ENCODE results near the gene RAB26.
A peak's percentile ranks its signal among the peaks of the same experiment; 100 is the strongest.
"Not testable (repeated sequence)": the region's sequence is repeated elsewhere in the genome, so short reads cannot be mapped to it uniquely, and the experiment has no call there.

The RAB26 gene

DNA sequence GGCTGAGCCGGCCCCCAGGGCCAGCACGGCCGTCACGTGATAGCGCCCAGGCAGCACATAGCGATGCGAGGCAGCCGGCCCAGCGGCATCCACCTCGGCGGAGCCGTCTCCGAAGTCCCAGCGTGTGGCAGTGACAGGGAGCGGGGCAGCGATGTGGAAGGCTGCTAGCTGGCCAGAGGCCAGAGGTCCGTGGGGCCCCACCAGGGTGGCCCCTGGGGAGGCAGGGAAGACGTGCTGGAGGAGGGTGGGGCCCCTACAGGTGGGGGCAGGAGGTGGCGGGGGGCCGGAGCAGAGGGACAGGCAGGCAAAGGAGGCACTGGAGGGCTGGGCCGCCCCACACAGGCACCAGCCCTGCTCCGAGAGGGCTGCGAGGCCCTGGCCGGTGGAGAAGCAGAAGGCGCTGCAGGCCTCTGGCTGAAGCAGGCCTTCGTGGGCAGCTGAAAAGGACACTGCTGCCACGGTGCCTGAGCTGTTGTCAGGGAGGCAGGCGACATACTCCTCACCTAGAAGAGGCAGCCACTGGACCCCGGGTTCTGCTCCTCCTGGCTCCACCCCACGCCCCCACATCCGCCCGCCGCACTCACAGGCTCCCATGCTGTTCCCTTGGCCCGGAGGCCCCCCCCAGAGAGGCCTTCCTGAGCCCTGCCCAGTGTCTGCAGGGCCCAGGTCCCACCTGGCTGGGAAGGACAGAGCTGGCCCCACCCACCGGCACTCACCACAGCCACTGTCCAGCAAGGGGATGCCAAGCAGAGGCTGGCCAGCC lies 30.3 kb upstream of the RAB26 start:
- not testable (repeated sequence) for DNase-seq

DNA sequence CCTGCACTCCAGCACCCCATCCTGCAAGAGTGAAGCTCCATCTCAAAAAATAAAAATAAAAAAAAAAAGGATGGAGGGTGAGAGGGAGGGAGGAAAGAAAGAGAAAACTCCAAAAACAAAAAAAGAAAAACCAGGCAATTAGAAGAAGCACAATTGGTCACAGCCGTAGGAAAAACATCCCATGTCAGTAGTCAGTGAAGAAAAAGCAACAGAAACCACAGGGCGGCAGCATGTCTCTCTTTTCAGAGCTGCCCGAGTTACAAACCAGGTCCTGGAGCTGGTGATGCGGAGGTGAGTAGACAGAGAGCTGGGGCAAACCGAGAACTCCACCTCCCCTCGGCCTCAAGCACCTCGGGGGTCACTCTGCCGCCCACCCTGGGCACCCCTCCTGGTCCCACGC lies 27.1 kb upstream of the RAB26 start:
- DNase-seq: peak; percentile 28

DNA sequence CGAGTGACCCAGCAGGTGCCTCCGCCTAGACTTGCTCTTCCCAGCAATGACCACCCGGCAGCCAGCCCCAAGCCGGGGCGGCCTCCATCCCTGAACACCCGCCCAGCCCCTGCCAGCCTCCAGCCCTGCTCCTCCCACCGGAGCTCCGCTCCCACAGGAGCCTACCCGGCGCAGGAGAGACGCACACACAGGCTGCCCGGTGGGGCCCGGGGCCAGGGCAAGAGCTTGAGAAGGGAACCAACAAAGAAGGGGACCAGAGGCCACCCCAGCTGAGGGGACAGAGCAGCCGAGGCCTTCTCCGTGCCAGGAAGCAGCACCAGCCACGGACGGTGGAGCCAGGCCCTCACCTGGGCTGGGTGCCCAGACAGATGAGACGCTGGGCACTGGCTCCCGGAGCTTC lies 26.6 kb upstream of the RAB26 start:
- DNase-seq: no peak

DNA sequence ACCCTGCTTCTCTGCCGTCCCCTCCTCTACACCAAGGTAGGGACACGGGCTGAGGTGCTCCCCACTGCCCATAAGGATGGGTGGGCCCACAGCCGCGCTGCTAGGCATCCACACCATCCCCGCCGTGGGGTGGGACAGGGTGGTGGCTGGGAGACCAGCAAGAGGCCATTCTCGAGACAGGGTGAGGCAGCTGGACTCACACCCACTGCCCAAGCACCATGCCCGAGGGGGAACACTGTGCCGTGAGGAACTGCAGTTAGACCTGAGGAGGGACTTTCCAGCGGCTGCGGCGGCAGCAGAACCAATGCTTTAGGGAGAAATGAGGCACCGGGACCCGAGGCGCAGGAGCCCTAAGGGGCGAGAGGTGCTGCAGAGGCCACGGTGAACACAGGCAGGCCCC lies 26.0 kb upstream of the RAB26 start:
- DNase-seq: no peak

DNA sequence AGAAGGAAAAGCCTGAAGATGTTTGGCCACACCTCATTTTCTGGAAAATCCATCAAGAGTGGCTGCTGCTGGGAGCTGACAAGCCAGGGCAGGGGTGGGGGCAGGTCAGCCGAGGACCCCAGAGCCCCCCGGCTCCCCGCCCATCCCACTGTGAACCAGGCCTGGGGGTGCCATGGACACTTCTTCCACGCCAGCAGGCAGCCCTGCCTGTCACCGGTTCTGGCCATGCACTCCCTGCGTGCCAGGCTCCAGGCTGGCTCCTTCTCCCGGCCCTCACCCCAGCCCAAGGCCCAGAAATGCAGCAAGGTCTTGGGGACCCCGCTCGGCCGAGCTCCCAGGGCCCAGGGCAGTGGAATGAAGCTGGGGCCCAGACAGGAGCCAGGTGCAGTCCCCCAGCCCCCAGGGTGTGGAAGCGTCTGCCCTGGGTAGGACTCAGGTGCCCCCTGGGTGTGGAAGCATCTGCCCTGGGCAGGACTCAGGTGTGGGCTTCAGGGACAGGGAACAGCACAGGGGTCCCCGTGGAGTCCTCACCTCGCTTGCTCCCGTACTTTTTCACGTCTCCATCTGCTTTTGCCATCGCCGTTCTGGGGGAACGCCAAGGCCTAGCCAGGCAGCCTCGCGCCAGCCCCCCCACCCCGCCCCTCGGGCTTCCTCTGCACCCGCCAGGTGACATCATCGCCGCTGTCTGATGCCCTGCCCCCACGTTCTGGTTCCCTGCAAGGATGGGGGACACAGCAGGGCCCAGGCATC lies 25.3 kb upstream of the RAB26 start:
- not testable (repeated sequence) for DNase-seq

DNA sequence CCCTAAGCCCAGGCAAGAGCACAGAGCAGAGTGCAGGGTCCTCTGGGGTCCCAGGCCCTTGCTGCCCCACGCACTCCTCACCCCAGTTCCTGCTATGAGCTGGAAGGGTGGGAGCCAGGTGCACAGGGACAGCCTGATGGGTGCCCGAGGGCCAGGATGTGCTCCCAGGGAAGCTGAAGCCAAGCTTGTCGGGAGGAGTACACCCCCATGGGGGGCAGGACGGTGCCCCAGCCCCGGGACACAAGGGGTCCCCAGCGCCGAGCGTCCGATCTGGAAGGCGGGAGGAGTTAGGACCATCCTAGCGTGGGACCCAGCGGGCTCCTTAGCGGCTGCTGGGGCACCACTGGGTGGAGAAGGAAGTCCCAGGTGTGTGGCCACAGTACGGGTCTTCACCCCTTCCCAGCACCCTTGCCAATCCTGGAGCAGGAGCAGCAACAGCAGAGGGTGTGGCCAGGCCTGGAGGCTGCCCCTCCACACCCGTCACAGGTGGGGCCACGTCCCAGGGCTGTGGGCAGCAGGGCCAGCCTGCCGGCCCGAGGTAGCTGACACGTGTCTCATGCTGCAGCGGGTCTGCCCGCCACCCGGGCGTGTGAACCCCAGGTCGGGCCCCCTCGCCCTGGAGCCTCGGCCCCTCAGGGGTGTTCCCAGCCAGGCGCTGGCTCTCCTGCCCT lies 24.6 kb upstream of the RAB26 start:
- DNase-seq: not testable (repeated sequence)

DNA sequence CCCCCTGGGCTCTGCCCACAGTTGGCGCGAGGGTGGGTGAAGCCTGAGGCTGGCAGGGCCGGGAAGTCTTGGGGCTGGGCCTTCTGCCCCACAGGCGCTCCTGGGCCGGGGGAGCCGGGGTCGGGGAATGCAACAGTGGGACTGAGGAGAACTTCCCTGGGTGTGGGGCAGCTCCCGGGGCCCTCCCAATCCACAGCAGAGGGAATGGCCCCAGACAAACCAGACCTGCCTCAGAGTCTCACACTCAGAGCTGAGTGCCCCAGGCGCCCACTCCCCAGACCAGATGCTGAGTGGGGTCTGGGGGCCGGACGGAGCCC lies 24.1 kb upstream of the RAB26 start:
- not testable (repeated sequence) for DNase-seq

DNA sequence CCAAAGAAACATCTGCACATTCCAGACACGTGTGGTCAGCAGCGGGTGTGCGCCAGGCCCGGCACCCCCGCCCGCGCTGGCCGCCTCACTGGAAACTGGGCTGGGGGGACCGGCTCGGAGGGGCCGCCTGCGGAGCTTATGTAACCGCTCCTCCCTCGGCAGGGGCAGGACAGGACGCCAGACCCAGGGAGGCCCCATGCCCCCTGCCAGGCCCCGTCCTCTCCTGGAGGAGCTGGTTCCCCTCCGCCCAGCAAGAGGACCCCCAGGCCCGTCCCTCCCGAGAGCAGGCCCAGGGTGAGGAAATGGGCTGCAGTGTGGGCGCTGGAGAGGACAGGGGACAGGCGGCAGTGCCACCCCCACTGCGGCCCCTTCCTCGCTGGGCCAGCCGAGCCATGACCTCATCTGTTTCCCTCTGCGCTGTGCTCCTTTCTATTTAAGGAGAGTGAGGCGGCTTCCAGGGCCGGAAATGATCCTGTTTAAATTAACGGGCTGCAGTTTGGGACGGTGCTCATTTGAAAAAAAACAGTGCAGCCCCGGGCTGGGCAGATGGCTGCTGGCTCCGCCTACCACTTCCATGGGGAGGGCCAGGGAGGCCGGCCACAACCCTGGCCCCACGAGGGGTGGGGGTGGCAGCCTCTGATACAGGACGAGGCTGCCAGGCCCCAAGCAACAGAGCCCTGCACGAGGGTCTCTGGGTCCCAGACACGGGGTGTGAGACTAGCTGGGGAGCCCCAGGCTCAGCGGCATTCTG lies 23.6 kb upstream of the RAB26 start:
- DNase-seq: not testable (repeated sequence)

DNA sequence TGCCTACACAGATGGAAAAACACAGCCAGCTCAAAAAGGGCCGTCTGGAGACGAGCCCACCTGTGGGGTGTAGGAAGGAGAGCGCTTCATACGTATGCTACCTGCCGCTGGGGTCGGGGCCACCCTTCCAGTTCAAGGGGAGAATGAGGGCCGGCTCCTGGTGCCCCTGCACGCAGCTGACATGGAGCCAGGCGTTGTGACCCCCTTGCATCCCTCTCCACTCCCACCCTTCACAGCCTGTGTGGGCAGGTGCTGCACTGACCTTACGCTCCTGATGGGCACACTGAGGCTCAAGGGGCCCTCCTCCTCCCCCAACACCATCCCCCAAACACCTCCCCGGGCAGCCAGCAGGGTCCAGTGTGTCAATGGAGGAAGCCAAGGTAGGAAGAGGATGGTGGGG lies 22.8 kb upstream of the RAB26 start:
- not testable (repeated sequence) for DNase-seq

DNA sequence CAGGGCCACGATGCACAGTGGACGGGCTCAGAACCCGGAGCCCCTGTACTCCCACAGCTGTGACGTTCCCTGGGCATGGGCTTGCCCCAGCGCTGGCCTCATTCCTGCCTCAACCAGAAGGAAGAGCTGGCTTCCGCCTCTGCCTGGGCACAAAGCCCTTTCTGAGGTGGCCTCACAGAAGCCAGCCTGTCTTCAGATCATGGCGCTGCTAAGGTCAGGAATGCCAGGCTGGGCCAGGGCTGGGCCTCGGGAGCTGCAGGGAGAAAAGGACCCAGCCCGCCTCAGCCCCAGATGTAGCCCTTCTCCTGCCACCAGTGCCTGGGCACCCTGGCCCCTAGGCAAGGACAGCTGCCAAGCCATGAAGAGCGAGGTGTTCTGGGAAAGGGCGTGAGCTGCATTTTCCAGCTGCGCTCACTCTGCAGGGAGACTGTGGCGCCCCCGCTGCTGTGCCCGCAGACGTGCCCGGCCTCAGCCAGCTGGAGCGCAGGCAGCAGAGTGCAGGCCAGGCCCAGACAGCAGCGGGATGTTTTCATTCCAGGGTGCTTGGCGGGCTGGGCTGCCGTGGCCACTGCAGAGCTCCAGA lies 22.2 kb upstream of the RAB26 start:
- DNase-seq: not testable (repeated sequence)

DNA sequence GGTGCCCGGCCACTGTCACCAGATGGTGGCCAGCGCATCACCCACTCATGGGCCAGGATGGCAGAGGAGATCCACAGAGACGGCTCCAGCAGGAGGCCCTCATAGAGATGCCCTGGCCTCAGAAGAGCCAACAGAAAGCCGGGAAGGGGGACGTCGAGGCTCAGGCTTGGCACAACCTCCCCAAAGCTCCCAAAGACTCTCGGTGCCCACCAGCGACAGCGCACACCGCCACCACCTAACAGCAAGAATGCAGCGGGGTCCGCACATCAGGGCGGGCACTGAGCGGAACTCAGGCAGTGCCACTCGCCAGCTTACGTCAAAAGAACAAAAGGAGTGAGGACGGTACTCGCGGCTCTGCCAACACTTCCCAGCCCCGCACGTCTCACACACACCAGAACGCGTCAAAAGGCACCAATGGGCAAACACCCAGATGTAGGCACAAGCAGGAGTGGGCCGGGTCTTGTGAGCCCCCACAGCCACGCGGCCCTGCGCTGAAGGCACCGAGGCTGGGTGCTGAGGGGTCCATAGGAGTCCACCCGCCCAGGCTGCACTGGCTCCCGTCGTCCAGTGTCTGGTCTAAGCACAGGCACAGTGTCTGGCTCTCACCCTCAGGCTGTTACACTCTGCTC lies 21.4 kb upstream of the RAB26 start:
- DNase-seq: not testable (repeated sequence)

DNA sequence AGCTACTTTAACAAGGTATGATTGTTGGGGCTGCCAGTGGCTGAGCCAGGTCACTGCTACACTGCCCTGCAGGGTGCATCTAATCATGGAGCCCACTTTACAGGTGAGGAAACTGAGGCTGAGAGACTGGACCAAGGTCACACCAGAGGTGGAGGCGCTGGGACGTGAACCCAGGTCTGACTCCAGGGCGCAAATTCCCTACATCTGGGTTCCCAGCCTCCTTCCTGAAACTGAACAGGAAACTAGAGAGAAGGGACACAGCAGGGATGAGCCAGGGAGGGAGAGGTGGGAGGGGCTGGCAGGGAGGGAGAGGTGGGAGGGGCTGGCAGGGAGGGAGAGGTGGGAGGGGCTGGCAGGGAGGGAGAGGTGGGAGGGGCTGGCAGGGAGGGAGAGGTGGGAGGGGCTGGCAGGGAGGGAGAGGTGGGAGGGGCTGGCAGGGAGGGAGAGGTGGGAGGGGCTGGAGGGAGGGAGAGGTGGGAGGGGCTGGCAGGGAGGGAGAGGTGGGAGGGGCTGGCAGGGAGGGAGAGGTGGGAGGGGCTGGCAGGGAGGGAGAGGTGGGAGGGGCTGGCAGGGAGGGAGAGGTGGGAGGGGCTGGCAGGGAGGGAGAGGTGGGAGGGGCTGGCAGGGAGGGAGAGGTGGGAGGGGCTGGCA lies 20.7 kb upstream of the RAB26 start:
- DNase-seq: peak; percentile 30

DNA sequence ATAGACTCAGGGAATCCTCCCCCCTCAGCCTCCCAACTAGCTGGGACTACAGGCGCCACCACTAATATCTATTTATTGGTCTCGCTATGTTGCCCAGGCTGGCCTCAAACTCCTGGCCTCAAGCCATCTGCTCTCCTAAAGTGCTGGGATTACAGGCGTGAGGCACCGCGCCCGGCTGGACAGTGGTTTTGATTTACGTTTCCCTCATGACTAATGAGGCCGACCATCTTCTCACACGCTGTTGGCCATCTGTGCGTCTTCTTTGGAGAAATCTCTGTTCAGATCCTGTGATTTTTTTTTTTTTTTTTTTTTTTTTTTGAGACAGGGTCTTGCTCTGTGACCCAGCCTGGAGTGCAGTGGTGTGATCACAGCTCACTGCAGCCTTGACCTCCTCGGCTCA lies 19.2 kb upstream of the RAB26 start:
- DNase-seq: not testable (repeated sequence)

DNA sequence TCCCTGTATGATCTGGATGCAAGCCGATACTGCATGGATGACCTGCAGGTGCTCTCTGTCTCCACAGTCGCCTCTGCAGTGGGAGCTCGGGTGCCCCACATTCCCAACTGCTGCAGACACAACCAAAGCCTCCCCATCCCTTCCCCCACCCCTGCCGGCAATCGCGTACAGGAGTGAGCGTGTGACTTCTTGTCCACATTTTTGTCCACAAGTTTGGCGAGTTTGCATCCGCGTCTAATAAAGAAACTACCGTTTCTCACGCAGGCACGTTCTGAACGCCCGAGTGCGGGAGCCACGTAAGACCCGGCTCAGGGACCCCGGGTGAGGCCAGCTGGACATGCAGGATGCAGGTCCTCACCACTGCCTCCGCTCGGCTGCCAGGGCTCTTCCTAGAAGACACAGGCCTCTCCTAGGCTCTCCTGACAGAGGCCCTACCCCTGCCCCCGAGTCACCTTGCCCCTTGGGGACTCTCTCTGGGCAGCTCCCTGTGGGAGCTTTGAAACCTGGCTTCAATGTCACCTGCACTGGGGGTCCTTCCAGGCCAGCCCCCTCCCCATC lies 18.5 kb upstream of the RAB26 start:
- not testable (repeated sequence) for DNase-seq

DNA sequence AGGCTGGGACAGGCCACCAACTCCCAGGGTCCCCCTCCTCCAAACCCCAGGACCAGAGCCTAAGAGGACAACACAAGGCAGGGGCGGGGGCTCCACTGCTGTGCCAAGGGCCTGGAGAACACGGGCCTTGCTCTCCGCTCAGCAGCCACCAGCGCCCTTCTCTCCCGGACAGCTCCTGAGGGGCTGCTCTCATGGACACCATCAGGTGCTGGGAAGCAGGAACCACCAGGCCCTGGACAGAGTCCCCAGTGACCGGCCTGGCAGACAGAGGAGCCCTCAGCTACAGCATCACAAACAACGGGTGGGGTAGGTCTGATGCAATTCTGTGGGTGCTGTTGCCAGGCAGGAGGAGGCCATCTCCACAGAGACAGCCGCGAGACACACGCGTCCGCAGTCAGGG lies 14.6 kb upstream of the RAB26 start:
- not testable (repeated sequence) for DNase-seq

DNA sequence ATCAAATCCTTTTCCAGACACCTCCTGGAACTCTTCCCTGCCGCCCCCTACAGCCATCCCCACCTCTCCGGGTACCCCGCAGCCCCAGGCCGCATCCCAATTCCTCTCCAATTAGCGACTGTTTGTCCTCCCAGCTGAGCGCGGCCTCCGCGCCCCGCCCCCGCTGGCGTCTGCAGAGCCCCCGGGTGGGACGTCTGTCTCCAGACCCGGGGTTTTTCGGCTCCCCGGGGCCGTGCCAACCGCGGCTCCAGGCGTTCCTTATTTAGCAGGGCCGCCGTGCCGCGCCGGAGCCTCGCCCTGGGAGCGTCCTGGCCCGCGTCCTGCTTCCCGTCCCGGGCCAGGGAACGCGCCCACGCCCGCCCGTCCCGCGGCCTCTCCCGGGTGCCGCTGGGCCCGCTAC lies 13.4 kb upstream of the RAB26 start:
- not testable (repeated sequence) for DNase-seq

DNA sequence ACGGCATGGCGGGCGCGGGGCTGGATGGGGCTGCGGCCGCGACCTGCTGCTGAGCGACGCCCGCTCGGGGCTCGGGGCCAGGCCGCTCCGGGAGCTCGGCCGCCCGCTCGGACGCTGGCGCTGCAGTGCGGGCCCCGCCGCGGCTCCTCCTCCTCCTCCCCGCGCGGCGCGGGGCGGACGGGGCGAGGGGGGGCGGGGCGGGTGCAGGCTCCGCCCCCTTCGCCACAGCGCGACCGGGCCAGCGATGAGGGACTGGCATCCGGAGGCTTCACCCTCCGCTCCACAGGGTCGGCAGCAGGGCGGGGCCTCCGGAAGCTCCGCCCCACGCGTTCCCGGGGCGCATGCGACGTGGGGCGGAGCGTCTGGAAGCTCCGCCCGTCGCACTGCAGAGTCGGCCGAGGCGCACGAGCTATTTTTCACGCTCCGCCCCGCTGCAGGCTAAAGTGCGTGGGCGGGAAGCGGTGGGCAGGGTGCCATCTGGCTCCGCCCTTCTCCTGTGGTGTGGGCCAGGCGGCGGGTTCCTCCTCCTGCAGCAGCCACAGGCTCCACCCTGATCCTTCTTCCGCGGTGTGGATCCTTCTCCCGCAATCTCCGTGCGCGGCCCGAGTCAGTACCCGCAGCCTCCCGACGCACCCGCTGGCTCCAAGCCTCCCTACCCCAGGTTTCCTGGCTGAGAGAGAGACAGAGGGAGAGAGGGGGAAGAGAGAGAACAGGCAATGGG lies 12.5 kb upstream of the RAB26 start, which contains the start of gene PKD1:
Gene PKD1 (minus strand): TSS at position 129 of the 721 bp plus-strand sequence. CDS start 209 bp downstream, outside the sequence.
- DNase-seq: peak; percentile 97

DNA sequence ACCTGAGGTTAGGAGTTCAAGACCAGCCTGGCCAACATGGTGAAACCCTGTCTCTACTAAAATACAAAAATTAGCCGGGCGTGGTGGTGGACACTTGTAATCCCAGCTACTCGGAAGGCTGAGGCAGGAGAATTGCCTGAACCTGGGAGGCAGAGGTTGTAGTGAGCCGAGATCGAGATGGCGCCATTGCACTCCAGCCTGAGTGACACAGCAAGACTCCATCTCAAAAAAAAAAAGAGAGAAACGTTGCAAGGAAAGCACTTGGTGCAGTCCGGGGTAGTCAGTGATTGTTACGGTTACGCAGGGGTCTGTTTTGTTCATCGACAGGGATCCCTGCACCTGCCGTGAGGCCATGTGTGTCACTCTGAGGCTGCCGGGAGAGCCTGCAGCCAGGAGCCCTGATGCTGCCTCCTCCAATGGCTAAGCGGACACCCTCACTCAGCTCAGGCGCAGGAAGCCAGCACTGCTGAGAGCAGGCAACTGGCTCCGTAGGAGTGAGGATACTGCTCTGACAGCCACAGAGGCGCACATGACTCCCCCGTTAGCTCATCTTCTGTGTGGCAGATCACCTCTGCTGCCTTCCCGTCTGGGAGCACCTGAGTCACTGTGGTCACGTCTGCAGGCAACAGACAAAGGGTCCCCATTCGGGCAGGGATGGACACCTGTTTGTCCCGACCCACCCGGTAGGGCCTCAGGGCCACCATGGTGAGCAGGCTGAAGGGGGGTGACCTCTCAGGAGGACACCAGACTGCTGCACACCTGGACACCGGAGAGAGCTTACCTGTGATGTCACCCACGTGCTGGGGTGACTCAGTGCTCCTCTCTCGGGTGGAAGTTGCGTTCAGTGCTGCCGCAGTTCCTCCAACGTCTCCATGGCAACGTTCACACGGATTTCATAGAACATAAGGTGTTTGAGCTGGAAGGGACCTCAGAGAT lies 5.2 kb upstream of the RAB26 start:
- no peak for DNase-seq

DNA sequence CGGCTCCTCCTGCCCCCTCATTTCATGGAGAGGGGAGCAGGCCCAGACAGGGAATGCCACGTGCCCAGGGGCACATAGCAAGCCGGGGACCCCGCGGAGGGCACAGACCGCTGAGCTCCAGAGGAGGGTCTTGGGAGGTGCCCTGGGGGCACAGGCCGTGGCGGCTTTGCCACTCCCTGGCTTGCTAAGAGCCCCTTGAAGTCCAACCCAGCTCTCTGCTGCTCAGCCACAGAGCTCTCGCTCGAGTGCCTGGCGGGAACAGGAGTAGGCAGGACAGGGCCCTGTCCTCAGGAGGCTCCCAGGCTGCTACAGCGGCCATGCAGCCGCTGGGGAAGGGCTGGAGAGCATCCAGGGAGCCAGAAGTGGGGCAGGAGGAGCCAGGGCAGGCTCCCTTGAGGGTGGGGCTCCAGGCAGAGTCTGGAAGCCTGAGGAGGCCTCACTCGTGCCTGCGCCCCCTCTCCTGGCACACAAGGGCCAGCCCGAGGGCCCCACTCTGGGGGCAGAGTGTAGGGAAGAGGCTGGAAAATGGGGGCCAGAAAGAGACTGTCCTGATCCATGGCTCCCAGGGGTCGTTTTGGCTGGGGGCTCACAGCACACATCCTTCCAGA lies 4.4 kb upstream of the RAB26 start:
- no peak for DNase-seq
